Measurements from ENCODE around the gene OOSP1. TPM values are rescaled to one million over a fixed set of nuclear protein-coding genes. Genes with fewer than 3 reads are reported as not detected.

OOSP1 gene
- total RNA-seq, 3 donors from 2014 or later (not counting 1 experiment from before 2014, with no cell fraction given) = 0.48 TPM; not detected in 2

- intact Hi-C loops (cut with micrococcal nuclease) = no loop called here
- Histone ChIP-seq H3K27ac (ENCODE audit: low read length) (no peak overlapping the region), H3K27me3 (ENCODE audit: control insufficient read depth, insufficient read depth, low read length) (no peaks in the 10 kb centered on the region), H3K36me3 (ENCODE audit: control insufficient read depth, insufficient read depth, low read length) (no peaks in the 10 kb centered on the region), H3K9me3 (ENCODE audit: control insufficient read depth, insufficient read depth, low read length) (no peaks in the 10 kb centered on the region), H3K4me3 (ENCODE audit: low read length) (no peak overlapping the region), H3K4me1 (ENCODE audit: control insufficient read depth, insufficient read depth, low read length) (no peaks in the 10 kb centered on the region)
- 19% methylated on average over 5 of the region's 5 CpGs for WGBS (ENCODE audit: insufficient coverage)
- no peak for ATAC-seq
- Mint-ChIP-seq H3K9me3 (peaks cover 3 to 12% of the 10 kb centered on the region in 2 donors), H3K4me3 (no peak overlapping the region), H3K36me3 (peaks cover 8% of the 10 kb centered on the region), H3K27me3 (ENCODE audit: low read depth in 2 of 2) (peaks cover 8 to 10% of the 10 kb centered on the region in 2 donors), H3K4me1 (no peaks in the 10 kb centered on the region), H3K27ac (no peak overlapping the region)
- TF ChIP-seq CTCF (IDR thresholded peaks at IDR 0.05) = no peak
- DNase-seq = no peak
These were observed 54.2 kb downstream of the OOSP1 start for GRCh38 chr11:59992425-59992824.

- no peak overlapping the region for H3K27ac Mint-ChIP-seq
- H3K27ac ChIP-seq (ENCODE audit: low read length) = no peak overlapping the region
- WGBS (ENCODE audit: insufficient coverage) = 78% methylated on average over 1 of the region's 2 CpGs
- H3K9me3 ChIP-seq (ENCODE audit: control insufficient read depth, insufficient read depth, low read length) = no peaks in the 10 kb centered on the region
- H3K4me3 ChIP-seq (ENCODE audit: low read length) = no peak overlapping the region
- H3K36me3 Mint-ChIP-seq = peaks cover 8% of the 10 kb centered on the region
- intact Hi-C loops (cut with micrococcal nuclease) = no loop called here
- no peak for TF ChIP-seq CTCF (IDR thresholded peaks at IDR 0.05)
- H3K4me3 Mint-ChIP-seq = no peak overlapping the region
- no peaks in the 10 kb centered on the region for H3K36me3 ChIP-seq (ENCODE audit: control insufficient read depth, insufficient read depth, low read length)
- no peaks in the 10 kb centered on the region for H3K4me1 ChIP-seq (ENCODE audit: control insufficient read depth, insufficient read depth, low read length)
- no peak for DNase-seq
- no peaks in the 10 kb centered on the region for H3K27me3 ChIP-seq (ENCODE audit: control insufficient read depth, insufficient read depth, low read length)
- peaks cover 0 to 6% of the 10 kb centered on the region in 2 donors for H3K9me3 Mint-ChIP-seq
- ATAC-seq = no peak
- H3K27me3 Mint-ChIP-seq (ENCODE audit: low read depth in 2 of 2) = peaks cover 7 to 17% of the 10 kb centered on the region in 2 donors
- H3K4me1 Mint-ChIP-seq = no peaks in the 10 kb centered on the region
These were observed 59.6 kb downstream of the OOSP1 start for GRCh38 chr11:59997800-59998199.

GRCh38 chr11:59999691-60000090, 61.5 kb downstream of the OOSP1 start:
- intact Hi-C loops (cut with micrococcal nuclease) = no loop called here
- DNase-seq = no peak
- Mint-ChIP-seq H3K4me1 (no peaks in the 10 kb centered on the region), H3K36me3 (peaks cover 2% of the 10 kb centered on the region), H3K9me3 (peaks cover 0 to 5% of the 10 kb centered on the region in 2 donors), H3K27ac (no peak overlapping the region), H3K4me3 (no peak overlapping the region), H3K27me3 (ENCODE audit: low read depth in 2 of 2) (peaks cover 12 to 25% of the 10 kb centered on the region in 2 donors)
- ATAC-seq = no peak
- H3K9me3 ChIP-seq (ENCODE audit: control insufficient read depth, insufficient read depth, low read length) = no peaks in the 10 kb centered on the region
- H3K27ac ChIP-seq (ENCODE audit: low read length) = no peak overlapping the region
- H3K4me3 ChIP-seq (ENCODE audit: low read length) = no peak overlapping the region
- TF ChIP-seq CTCF (IDR thresholded peaks at IDR 0.05) = no peak
- H3K36me3 ChIP-seq (ENCODE audit: control insufficient read depth, insufficient read depth, low read length) = no peaks in the 10 kb centered on the region
- no peaks in the 10 kb centered on the region for H3K4me1 ChIP-seq (ENCODE audit: control insufficient read depth, insufficient read depth, low read length)
- 82% methylated on average over 4 of the region's 4 CpGs for WGBS (ENCODE audit: insufficient coverage)
- no peaks in the 10 kb centered on the region for H3K27me3 ChIP-seq (ENCODE audit: control insufficient read depth, insufficient read depth, low read length)

GRCh38 chr11:60003729-60004128, 65.5 kb downstream of the OOSP1 start:
- ATAC-seq (no peak), DNase-seq (no peak)
- Histone ChIP-seq H3K36me3 (ENCODE audit: control insufficient read depth, insufficient read depth, low read length) (no peaks in the 10 kb centered on the region), H3K27ac (ENCODE audit: low read length) (no peak overlapping the region), H3K4me3 (ENCODE audit: low read length) (no peak overlapping the region), H3K27me3 (ENCODE audit: control insufficient read depth, insufficient read depth, low read length) (no peaks in the 10 kb centered on the region), H3K9me3 (ENCODE audit: control insufficient read depth, insufficient read depth, low read length) (no peaks in the 10 kb centered on the region), H3K4me1 (ENCODE audit: control insufficient read depth, insufficient read depth, low read length) (no peaks in the 10 kb centered on the region)
- H3K27me3 Mint-ChIP-seq (ENCODE audit: low read depth in 2 of 2) = peaks cover 7 to 12% of the 10 kb centered on the region in 2 donors
- no peaks in the 10 kb centered on the region for H3K4me1 Mint-ChIP-seq
- 83% methylated on average over 1 of the region's 2 CpGs for WGBS (ENCODE audit: insufficient coverage)
- no peak for TF ChIP-seq CTCF (IDR thresholded peaks at IDR 0.05)
- H3K9me3 Mint-ChIP-seq = peaks cover 0 to 2% of the 10 kb centered on the region in 2 donors
- intact Hi-C loops (cut with micrococcal nuclease) = no loop called here
- H3K27ac Mint-ChIP-seq = no peak overlapping the region
- no peaks in the 10 kb centered on the region for H3K36me3 Mint-ChIP-seq
- no peak overlapping the region for H3K4me3 Mint-ChIP-seq

All from natural killer cell (primary cell).